Measurements from ENCODE around the gene MACROD2.

The MACROD2 gene

GRCh38 chr20:16082051-16082550 is 2086.8 kb downstream of the MACROD2 start:
- no peak for DNase-seq (ENCODE audit: extremely low read depth in 1 of 2, low read depth in 1 of 2)

- DNase-seq (ENCODE audit: extremely low read depth in 1 of 2, low read depth in 1 of 2): no peak
Measured at GRCh38 chr20:16083639-16084280, 2088.4 kb downstream of the MACROD2 start.

- no peak for DNase-seq (ENCODE audit: extremely low read depth in 1 of 2, low read depth in 1 of 2)
Measured at GRCh38 chr20:16095226-16095625, 2099.9 kb downstream of the MACROD2 start.

GRCh38 chr20:16096756-16097326 is 2101.5 kb downstream of the MACROD2 start:
- DNase-seq (ENCODE audit: extremely low read depth in 1 of 2, low read depth in 1 of 2): no peak

- no peak for DNase-seq (ENCODE audit: extremely low read depth in 1 of 2, low read depth in 1 of 2)
Measured at GRCh38 chr20:16097788-16098187, 2102.5 kb downstream of the MACROD2 start.

GRCh38 chr20:16098890-16099639 is 2103.7 kb downstream of the MACROD2 start:
- no peak for DNase-seq (ENCODE audit: extremely low read depth in 1 of 2, low read depth in 1 of 2)

GRCh38 chr20:16100111-16100510 is 2104.8 kb downstream of the MACROD2 start:
- DNase-seq (ENCODE audit: extremely low read depth in 1 of 2, low read depth in 1 of 2): no peak

- DNase-seq (ENCODE audit: extremely low read depth in 1 of 2, low read depth in 1 of 2): no peak
Measured at GRCh38 chr20:16100767-16101166, 2105.5 kb downstream of the MACROD2 start.
